NOMO-1 treated with dmso at 0.1 percent for 144 hours (cell line): ENCODE measurements around the gene SF3B5.
"Not testable (repeated sequence)": the region's sequence is repeated elsewhere in the genome, so short reads cannot be mapped to it uniquely, and the experiment has no call there.

Source experiments
- DNase-seq: peaks from one replicate; lab custom pipeline; 2025; ENCODE audit not compliant: unreplicated experiment; lab: John Stamatoyannopoulos, UW

SF3B5 gene

GRCh38 chr6:144106206-144106605 lies 10.8 kb upstream of the SF3B5 start:
- DNase-seq = no peak

GRCh38 chr6:144104898-144105487 lies 9.6 kb upstream of the SF3B5 start:
- DNase-seq = peak; percentile 51

- no peak for DNase-seq
These were observed 9.1 kb upstream of the SF3B5 start for GRCh38 chr6:144104488-144104887.

- no peak for DNase-seq
These were observed 7.7 kb upstream of the SF3B5 start for GRCh38 chr6:144103026-144103563.

GRCh38 chr6:144098993-144099392 lies 3.6 kb upstream of the SF3B5 start:
- DNase-seq = no peak

GRCh38 chr6:144094731-144095133 lies 641 bp downstream of the SF3B5 start:
- DNase-seq = peak; percentile 1

GRCh38 chr6:144093658-144094057 lies 1.7 kb downstream of the SF3B5 start:
- DNase-seq = no peak

GRCh38 chr6:144093236-144093635 lies 2.1 kb downstream of the SF3B5 start:
- DNase-seq = no peak

GRCh38 chr6:144090384-144090783 lies 5.0 kb downstream of the SF3B5 start:
- DNase-seq = no peak

GRCh38 chr6:144087789-144088426 lies 7.5 kb downstream of the SF3B5 start:
- peak; percentile 30 for DNase-seq

- DNase-seq = no peak
These were observed 8.4 kb downstream of the SF3B5 start for GRCh38 chr6:144086959-144087358.

GRCh38 chr6:144083172-144083571 lies 12.2 kb downstream of the SF3B5 start:
- no peak for DNase-seq

GRCh38 chr6:144082412-144082811 lies 13.0 kb downstream of the SF3B5 start:
- not testable (repeated sequence) for DNase-seq

GRCh38 chr6:144077871-144078270 lies 17.5 kb downstream of the SF3B5 start:
- DNase-seq = no peak

GRCh38 chr6:144075875-144076274 lies 19.5 kb downstream of the SF3B5 start:
- DNase-seq = no peak

GRCh38 chr6:144075187-144075586 lies 20.2 kb downstream of the SF3B5 start:
- no peak for DNase-seq

GRCh38 chr6:144073024-144073423 lies 22.3 kb downstream of the SF3B5 start:
- no peak for DNase-seq

GRCh38 chr6:144069506-144069905 lies 25.9 kb downstream of the SF3B5 start:
- no peak for DNase-seq

- DNase-seq = no peak
These were observed 26.6 kb downstream of the SF3B5 start for GRCh38 chr6:144068794-144069193.

GRCh38 chr6:144066741-144067484 lies 28.5 kb downstream of the SF3B5 start:
- peak; percentile 55 for DNase-seq

- no peak for DNase-seq
These were observed 29.1 kb downstream of the SF3B5 start for GRCh38 chr6:144066255-144066654.

- no peak for DNase-seq
These were observed 30.1 kb downstream of the SF3B5 start for GRCh38 chr6:144065213-144065660.
